ENCODE data around the gene NRL. TPM values are rescaled to one million over a fixed set of nuclear protein-coding genes. Genes with fewer than 3 reads are reported as not detected.

The NRL gene
- total RNA-seq, 1 donor = 0.90 TPM

DNA sequence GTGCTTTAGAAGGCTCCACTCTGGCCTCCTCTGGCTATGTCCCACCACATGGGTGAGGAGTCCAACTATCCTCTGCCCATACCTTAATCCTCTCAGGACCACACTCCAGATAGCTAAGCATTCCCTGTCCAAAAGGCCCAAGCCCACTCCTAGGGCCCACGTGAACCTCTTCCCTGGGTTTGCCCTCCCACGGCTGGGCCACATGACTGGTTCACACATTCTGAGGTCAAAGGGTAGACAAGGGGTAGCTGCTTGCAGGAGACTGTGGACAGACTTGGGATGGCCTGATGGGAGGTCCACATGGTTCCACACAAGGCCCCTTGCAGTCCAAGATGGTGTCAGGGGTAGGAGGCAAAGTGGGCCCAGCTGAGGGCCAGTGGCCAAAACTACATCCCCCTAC is 26.7 kb downstream of the NRL start:
- DNase-seq (ENCODE audit: low read depth) = no peak
- no peak for TF ChIP-seq CTCF (IDR thresholded peaks at IDR 0.05; ENCODE audit: insufficient read depth, low read length)
- no peak overlapping the region for H3K4me3 ChIP-seq (ENCODE audit: low read depth, low read length)

GRCh38 chr14:24087004-24087403 is 27.7 kb downstream of the NRL start:
- no peak for TF ChIP-seq CTCF (IDR thresholded peaks at IDR 0.05; ENCODE audit: insufficient read depth, low read length)
- H3K4me3 ChIP-seq (ENCODE audit: low read depth, low read length) = no peak overlapping the region
- no peak for DNase-seq (ENCODE audit: low read depth)

DNA sequence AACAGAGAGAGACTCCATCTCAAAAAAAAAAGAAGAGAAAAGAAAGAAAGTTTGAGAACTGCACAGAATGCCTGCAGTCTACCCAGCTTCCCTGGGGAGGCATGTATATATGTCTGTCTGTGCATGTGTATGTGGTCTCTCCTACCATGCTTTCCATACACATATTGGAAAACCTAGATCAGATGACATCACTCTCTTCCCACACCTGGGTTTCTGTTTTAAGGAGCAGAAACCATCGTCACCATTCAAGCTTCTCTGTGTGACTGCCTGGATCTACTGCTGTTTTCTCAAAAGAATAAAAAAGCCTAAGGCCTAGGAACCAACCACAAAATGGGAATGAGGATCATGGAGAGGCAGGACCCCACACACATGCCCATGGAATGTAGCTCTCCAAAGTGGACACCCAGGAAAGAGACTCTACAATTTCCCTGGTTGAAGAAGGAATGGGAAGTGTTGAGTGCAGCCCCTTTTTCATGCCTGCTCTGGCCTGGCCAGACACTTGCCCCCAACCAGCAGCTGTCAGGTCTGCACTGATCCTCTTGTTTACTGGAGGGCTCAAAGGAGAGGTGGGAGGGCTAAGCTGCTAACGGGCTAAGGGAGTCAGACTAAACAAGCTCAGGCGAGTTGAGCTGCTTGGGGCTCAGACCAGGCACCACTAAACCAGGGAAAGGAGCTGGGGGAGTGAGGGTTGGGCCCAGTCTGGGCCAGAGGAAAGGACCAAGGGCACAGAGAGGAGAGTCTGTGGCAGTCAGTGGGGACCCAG is 28.4 kb downstream of the NRL start:
- no peak for TF ChIP-seq CTCF (IDR thresholded peaks at IDR 0.05; ENCODE audit: insufficient read depth, low read length)

DNA sequence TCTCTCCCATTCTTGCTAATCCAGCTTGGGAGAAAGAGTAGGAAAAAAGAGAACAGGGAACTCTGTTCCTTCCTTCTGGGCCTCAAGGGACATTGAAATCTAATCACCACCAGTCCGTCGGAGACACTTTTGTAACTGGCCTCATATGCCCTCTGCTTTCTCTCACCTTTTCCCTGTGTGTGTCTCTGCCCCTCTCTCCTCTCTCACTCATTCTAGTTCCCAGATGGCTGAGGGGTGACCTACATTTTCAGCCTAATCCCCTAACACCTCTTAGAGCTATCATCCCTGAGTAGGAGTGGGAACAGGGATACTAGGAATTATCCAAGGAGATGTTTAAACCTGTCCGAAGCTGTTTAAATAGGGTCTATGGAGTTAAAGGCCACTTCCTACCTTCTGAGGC is 29.5 kb downstream of the NRL start:
- no peak for DNase-seq (ENCODE audit: low read depth)
- H3K4me3 ChIP-seq (ENCODE audit: low read depth, low read length) = no peak overlapping the region
- no peak for TF ChIP-seq CTCF (IDR thresholded peaks at IDR 0.05; ENCODE audit: insufficient read depth, low read length)

More for the DNA sequence above, 28.4 kb downstream of the NRL start:
- no peak for DNase-seq (ENCODE audit: low read depth)
- no peak overlapping the region for H3K4me3 ChIP-seq (ENCODE audit: low read depth, low read length)

- TF ChIP-seq CTCF (IDR thresholded peaks at IDR 0.05; ENCODE audit: insufficient read depth, low read length) = no peak
These were observed 30.3 kb downstream of the NRL start for GRCh38 chr14:24084440-24084839.

GRCh38 chr14:24083462-24083861 is 31.3 kb downstream of the NRL start:
- no peak overlapping the region for H3K4me3 ChIP-seq (ENCODE audit: low read depth, low read length)
- DNase-seq (ENCODE audit: low read depth) = no peak

More at GRCh38 chr14:24084440-24084839, 30.3 kb downstream of the NRL start:
- no peak overlapping the region for H3K4me3 ChIP-seq (ENCODE audit: low read depth, low read length)
- no peak for DNase-seq (ENCODE audit: low read depth)

More at GRCh38 chr14:24083462-24083861, 31.3 kb downstream of the NRL start:
- TF ChIP-seq CTCF (IDR thresholded peaks at IDR 0.05; ENCODE audit: insufficient read depth, low read length) = no peak
